Measurements from ENCODE around the gene GFRA1. TPM values are rescaled to one million over a fixed set of nuclear protein-coding genes. Genes with fewer than 3 reads are reported as not detected.

GFRA1 gene
- total and polyA plus RNA-seq, 2 of the 4 experiments (the other 2 are of a cell fraction): 9.1 to 9.3 TPM

DNA sequence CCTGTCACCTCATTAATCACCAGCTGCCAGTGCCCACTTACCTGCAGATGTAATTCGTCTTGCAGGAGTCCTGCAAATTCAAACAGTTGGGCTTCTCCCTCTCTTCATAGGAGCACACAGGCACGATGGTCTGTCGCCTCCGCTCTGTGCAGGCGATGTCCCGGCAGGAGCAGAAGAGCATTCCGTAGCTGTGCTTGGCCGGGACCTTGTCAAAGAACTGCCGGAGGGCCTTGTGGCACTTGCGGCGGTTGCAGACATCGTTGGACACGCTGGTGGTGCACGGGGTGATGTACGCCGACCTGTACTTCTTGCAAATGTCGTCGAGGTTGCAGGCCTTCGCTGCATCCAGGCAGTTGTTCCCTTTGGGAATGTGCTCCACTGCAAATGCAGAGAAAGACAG is 147.8 kb downstream of the GFRA1 start:
- in situ Hi-C loops (cut with MboI; ENCODE audit: low sequenced_read_pairs): no loop called here
- 58% methylated on average over 6 of the region's 19 CpGs; no CpG with 5 or more reads in 1 of the 2 experiments for WGBS, 2 experiments (ENCODE audit: extremely low coverage in 2 of 2, insufficient read length in 1 of 2)

More for the DNA sequence above, 147.8 kb downstream of the GFRA1 start:
- H2AFZ ChIP-seq (replicated peaks; ENCODE audit: low read length, poor library complexity): no peak overlapping the region
- dilution Hi-C loops (cut with HindIII; ENCODE audit: low sequenced_read_pairs, unreplicated experiment): no loop called here
- ChIA-PET POLR2A (ENCODE audit: unreplicated experiment) (no interaction called here), CTCF (no interaction called here)
- no peak overlapping the region for H3K56ac ChIP-seq (ENCODE audit: extremely low read depth, insufficient read depth, low read length)
- H3K9me1 ChIP-seq (ENCODE audit: insufficient read depth, low read length): no peaks in the 10 kb centered on the region
- H3K4me2 ChIP-seq (ENCODE audit: low read depth, low read length): no peak overlapping the region
- no peak overlapping the region for H3K23ac ChIP-seq (ENCODE audit: low read depth, low read length)
- no peaks in the 10 kb centered on the region for H3K4me1 ChIP-seq (ENCODE audit: control insufficient read depth, insufficient read depth, low read length)
- no peak overlapping the region for H3K14ac ChIP-seq (replicated peaks; ENCODE audit: low read depth, low read length)
- no peak overlapping the region for H4K91ac ChIP-seq (ENCODE audit: insufficient read depth, low read depth, low read length)
- H3K36me3 ChIP-seq (ENCODE audit: control insufficient read depth, insufficient read depth, low read length): no peaks in the 10 kb centered on the region
- no peak overlapping the region for H2BK15ac ChIP-seq (ENCODE audit: low read depth, low read length)
- no peak overlapping the region for H2BK5ac ChIP-seq (ENCODE audit: low read depth, low read length, poor library complexity, severe bottlenecking)
- no peak overlapping the region for H2AK9ac ChIP-seq (replicated peaks; ENCODE audit: low read depth, low read length, poor library complexity)
- intact Hi-C loops (cut with micrococcal nuclease): no loop called here
- no TSS peak for BruUV-seq (replicated peaks)
- ATAC-seq (ENCODE audit: low read depth): no peak
- no peak overlapping the region for H3K4me3 ChIP-seq (ENCODE audit: insufficient read depth, low read depth, low read length)
- no peak overlapping the region for H3K27ac ChIP-seq (ENCODE audit: insufficient read depth, low read length)
- H3K9me3 ChIP-seq (ENCODE audit: control insufficient read depth, insufficient read depth, low read length): peaks cover 5% of the 10 kb centered on the region; the same call in 1 of the 2 replicates
- TF ChIP-seq POLR2A (IDR thresholded peaks at IDR 0.05; ENCODE audit: low read depth, low read length) (no peak), CHD1 (IDR thresholded peaks at IDR 0.05; ENCODE audit: low read depth, low read length) (no peak), FOS (IDR thresholded peaks at IDR 0.05; ENCODE audit: low read depth, low read length) (no peak), USF2 (IDR thresholded peaks at IDR 0.05; ENCODE audit: low read depth, low read length) (no peak), RCOR1 (IDR thresholded peaks at IDR 0.05; ENCODE audit: insufficient replicate concordance, low read length) (no peak), ELK1 (IDR thresholded peaks at IDR 0.05; ENCODE audit: borderline replicate concordance, low read depth, low read length) (no peak)
- TF ChIP-seq, protein P1, sequence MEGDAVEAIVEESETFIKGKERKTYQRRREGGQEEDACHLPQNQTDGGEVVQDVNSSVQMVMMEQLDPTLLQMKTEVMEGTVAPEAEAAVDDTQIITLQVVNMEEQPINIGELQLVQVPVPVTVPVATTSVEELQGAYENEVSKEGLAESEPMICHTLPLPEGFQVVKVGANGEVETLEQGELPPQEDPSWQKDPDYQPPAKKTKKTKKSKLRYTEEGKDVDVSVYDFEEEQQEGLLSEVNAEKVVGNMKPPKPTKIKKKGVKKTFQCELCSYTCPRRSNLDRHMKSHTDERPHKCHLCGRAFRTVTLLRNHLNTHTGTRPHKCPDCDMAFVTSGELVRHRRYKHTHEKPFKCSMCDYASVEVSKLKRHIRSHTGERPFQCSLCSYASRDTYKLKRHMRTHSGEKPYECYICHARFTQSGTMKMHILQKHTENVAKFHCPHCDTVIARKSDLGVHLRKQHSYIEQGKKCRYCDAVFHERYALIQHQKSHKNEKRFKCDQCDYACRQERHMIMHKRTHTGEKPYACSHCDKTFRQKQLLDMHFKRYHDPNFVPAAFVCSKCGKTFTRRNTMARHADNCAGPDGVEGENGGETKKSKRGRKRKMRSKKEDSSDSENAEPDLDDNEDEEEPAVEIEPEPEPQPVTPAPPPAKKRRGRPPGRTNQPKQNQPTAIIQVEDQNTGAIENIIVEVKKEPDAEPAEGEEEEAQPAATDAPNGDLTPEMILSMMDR (conservative IDR thresholded peaks at IDR 0.05; ENCODE audit: low read depth, low read length): no peak
- no peak overlapping the region for H2AK5ac ChIP-seq (ENCODE audit: low read depth, low read length)
- no peak for DNase-seq
- no peak overlapping the region for H3K4ac ChIP-seq (ENCODE audit: low read depth, low read length)
- no peaks in the 10 kb centered on the region for H4K20me1 ChIP-seq (ENCODE audit: insufficient read depth, low read length)
- no peak overlapping the region for H2BK120ac ChIP-seq (ENCODE audit: low read depth, low read length)
- no peak overlapping the region for H3K9ac ChIP-seq (ENCODE audit: low read depth, low read length)
- H3K79me1 ChIP-seq (ENCODE audit: low read depth in 1 of 2, low read length in 2 of 2): no peaks in the 10 kb centered on the region
- no peaks in the 10 kb centered on the region for H3K27me3 ChIP-seq (ENCODE audit: control insufficient read depth, insufficient read depth, low read length)
- H4K5ac ChIP-seq (ENCODE audit: low read depth, low read length): no peak overlapping the region
- H2BK20ac ChIP-seq (ENCODE audit: low read depth, low read length): no peak overlapping the region
- H3K18ac ChIP-seq (ENCODE audit: low read depth, low read length): no peak overlapping the region
- no peak overlapping the region for H4K8ac ChIP-seq (ENCODE audit: low read depth in 2 of 2, low read length in 2 of 2)
